ENCODE results near the gene VEGFB.
"Not testable (repeated sequence)": the region's sequence is repeated elsewhere in the genome, so short reads cannot be mapped to it uniquely, and the experiment has no call there.

The VEGFB gene

DNA sequence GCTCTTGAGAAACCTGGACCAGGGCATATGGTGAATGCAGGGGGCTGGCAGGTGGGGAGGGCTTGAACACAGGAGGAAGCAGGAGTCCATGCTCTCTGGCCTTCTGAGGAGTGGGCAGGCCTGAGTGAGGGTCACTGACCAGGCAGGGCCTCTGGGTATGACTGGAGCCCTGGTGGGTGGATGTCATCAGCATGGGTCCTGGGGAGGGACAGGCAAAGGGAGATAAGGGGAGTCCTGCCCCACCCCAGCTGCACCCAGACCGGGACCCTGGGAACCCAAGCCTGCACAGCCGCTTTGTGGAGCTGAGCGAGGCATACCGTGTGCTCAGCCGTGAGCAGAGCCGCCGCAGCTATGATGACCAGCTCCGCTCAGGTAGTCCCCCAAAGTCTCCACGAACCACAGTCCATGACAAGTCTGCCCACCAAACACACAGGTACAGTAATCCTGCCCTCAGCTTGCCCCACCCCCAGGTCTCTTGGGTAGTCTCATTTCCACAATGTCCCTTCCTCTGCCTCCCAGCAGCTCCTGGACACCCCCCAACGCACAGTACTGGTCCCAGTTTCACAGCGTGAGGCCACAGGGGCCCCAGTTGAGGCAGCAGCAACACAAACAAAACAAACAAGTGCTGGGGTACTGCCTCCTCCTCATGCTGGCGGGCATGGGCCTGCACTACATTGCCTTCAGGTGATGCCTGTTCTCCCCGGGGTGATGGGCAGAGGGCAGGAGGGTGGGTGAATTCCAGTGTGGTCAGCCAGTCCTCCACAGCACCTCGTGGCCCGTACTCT lies 2.0 kb upstream of the VEGFB start:
- DNase-seq (ENCODE audit: low spot score) = no peak

DNA sequence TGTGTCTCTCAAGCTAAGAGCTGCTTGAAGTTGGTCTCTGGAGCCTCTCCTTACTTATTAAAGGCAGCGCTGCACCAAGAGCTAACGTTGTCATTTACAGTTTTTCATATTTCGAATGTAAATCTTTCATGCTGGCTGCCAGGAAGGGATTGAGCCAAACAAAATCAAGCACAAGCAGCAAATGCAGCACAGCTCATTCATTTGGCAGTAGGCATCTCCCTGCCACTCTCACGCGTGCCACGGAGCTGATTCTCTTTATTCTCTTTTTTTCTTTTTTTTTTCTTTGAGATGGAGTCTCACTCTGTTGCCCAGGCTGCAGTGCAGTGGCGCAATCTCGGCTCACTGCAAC lies 1.4 kb upstream of the VEGFB start:
- no peak for DNase-seq (ENCODE audit: low spot score)

DNA sequence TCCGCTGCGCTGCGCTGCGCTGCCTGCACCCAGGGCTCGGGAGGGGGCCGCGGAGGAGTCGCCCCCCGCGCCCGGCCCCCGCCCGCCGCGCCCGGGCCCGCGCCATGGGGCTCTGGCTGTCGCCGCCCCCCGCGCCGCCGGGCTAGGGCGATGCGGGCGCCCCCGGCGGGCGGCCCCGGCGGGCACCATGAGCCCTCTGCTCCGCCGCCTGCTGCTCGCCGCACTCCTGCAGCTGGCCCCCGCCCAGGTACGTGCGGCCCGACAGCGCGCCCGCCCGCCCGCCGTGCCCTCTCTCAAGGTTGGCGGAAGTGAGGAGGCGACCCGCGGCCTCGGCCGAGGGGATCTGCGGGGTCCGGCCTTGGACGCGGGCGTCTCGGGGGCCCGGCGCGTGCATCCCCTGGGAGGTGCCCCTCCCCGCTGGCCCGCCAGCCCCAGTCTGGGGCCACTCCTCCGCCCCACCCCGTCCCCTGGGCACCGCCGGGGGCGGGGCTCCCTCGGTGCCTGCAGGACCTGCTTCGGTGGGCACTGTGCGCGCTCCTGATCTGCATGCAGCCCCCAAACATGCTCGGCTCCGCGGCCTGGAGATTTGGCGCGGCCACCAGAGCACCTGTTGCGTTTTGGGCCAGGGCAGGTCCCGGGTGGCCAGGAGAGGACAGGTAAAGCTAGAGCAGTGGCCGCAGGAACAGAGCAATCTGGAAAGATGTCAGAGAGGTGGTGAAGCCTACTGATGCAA lies 429 bp downstream of the VEGFB start:
- DNase-seq (ENCODE audit: low spot score) = no peak

DNA sequence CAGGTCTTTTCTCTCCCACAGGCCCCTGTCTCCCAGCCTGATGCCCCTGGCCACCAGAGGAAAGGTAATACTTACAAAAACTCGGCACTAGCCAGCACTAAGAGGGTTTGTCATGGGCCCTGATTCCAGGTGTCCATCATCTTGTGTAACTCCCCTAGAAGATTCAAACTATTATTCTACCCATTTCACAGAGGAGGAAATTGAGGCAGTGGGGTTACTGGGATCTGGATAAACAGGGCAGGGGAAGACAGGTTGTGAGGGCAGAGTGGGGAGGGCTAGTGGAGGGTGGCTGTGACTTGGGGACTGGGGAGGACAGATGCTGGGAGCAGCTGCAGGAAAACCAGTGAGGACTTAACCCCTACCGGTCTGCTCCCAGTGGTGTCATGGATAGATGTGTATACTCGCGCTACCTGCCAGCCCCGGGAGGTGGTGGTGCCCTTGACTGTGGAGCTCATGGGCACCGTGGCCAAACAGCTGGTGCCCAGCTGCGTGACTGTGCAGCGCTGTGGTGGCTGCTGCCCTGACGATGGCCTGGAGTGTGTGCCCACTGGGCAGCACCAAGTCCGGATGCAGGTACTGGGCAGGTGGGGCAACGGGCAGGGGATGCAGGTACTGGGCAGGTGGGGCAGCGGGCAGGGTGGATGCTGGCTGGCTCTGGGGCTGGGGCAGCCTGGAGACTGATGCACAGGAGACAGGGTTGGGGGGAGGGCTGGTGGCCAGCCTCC lies 1.2 kb downstream of the VEGFB start:
- no peak for DNase-seq (ENCODE audit: low spot score)

DNA sequence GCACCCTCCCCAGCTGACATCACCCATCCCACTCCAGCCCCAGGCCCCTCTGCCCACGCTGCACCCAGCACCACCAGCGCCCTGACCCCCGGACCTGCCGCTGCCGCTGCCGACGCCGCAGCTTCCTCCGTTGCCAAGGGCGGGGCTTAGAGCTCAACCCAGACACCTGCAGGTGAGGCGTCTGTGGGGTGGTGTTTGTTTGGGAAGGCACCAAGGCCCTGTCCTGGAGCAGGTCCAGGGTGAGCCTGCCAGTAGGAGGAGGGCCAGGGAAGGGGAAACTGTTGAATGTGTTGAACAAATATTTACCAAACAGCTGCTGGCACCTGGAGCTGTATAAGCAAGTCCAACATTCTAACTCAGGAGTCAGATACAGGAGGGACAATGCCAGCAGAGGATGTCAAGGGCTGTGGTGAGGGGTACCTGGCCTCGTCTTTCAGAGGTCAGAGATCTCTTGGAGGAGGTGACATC lies 3.1 kb downstream of the VEGFB start:
- DNase-seq (ENCODE audit: low spot score) = no peak

DNA sequence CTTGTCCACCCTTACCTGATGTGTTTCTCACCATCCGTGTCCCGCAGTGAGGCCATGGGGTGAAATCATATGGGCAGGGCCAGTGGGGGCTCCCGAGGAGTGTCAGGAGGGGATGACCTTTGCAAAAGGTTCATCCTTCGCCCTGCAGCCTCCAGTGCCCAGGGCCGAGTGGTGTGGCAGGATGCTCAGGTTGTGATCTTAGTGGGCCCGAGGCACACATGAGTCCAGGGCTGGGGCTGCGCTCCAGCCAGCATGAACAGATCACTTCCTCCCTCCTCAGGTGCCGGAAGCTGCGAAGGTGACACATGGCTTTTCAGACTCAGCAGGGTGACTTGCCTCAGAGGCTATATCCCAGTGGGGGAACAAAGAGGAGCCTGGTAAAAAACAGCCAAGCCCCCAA lies 3.7 kb downstream of the VEGFB start:
- DNase-seq (ENCODE audit: low spot score) = no peak

DNA sequence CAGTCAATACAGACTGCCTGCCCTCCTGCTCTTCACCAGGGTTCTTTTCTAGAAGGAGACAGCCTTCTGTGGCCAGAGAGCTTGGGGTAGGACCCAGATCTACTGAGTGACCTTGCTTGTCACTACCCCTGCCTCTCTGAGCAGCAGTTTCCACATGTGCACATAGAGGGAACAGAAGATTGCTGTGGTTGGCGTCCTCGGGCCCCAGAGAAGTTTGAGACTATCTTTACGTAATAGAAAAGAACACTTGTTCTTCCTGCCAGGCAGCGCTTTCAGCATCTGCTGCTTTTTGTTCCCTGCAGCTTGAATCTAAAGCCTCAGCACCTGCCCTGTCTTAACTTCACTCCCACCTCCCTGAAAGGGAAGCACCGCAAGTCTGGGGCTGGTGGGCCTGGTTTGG lies 4.6 kb downstream of the VEGFB start:
- DNase-seq (ENCODE audit: low spot score) = peak; percentile 42

DNA sequence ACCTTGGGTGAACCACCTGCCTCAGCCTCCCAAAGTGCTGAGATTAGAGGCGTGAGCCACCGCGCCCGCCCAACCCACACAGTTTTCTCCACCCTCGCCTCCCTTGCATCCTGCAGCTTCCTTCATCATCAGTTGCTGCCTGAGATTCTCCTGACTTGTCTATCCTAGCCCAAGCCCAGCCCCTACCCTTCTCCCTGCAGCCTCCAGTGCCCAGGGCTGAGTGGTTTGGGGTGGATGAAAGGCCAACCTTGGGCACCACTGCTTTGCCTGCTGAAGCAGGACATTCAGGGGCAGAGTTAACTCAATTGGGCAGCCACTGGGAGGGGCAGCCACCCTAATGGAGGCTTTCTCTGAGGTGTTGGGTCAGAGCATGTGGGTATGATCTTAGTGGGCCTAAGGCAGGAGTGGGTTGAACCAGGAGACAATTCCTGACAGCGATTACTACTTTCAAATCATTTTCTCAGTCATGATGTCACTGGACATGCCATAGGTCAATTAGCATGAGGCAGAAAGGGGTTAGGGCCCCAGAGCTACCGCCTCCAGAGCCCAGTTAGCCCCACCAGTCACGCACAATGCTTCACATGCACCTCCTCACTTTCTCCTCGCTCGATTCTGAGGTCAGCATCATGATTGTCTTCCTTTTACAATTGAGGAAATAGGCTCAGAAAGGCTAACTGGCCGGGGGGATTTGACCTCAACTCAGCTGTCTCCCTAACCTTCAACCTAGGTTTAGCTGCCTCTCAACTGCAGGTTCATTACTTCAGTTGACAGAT lies 5.5 kb downstream of the VEGFB start:
- peak; percentile 71 for DNase-seq (ENCODE audit: low spot score)

DNA sequence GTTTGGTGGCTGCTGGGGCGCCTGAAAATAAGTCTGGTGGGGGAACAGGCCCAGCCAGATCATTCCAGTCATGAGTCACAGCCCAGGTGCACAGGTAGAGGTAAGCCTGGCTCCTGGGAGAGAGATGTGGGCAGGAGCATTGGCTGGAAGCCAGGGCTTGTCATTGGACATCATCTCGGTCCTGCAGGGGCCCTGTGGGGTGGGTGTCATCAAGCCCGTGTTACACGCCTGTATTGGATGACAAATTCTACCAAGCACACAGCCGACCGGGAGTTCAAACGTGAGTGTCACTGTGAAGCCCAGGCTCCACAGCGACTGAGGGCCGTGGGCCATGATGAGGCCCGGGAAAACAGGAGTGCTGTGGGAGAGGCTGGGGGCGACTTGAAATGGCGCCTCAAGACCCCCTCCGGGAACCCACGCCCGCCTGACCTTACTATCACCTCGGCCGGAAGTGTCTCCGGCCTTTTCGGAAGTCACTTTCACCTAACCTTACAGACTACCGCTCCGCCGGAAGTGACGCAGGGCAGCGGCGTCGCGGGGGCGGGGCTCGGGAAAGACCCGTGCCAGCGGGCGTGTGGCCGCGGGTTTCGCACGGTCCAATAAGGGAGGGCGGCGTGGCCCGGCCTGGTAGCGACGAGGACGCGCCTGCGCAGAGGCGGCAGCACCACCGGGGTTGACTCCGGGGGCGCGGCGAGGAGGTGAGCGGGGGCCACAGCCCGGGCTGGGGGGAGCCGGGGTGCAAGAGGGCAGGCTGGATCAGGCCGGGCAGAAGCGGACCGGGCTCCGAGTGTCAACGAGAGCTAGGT lies 6.3 kb downstream of the VEGFB start, which contains the start of gene FKBP2:
TSS of gene FKBP2 (plus strand) at position 661 of the 806 bp plus-strand sequence. CDS start 1,293 bp downstream, outside the sequence.
- peak; percentile 97 for DNase-seq (ENCODE audit: low spot score)

DNA sequence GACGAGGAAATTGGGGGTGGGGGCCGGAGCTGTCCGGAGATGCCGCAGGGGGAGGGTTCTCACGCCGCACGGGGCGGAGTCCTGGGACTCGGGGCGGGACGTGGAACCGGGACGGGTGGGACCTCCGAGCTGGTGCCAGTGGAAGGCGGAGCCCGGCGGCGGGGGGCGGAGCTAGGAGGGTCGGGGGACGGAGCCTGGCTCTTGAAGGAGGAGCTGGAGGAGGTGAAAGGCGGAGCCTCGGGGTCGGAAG lies 6.8 kb downstream of the VEGFB start:
- DNase-seq (ENCODE audit: low spot score) = peak; percentile 100

DNA sequence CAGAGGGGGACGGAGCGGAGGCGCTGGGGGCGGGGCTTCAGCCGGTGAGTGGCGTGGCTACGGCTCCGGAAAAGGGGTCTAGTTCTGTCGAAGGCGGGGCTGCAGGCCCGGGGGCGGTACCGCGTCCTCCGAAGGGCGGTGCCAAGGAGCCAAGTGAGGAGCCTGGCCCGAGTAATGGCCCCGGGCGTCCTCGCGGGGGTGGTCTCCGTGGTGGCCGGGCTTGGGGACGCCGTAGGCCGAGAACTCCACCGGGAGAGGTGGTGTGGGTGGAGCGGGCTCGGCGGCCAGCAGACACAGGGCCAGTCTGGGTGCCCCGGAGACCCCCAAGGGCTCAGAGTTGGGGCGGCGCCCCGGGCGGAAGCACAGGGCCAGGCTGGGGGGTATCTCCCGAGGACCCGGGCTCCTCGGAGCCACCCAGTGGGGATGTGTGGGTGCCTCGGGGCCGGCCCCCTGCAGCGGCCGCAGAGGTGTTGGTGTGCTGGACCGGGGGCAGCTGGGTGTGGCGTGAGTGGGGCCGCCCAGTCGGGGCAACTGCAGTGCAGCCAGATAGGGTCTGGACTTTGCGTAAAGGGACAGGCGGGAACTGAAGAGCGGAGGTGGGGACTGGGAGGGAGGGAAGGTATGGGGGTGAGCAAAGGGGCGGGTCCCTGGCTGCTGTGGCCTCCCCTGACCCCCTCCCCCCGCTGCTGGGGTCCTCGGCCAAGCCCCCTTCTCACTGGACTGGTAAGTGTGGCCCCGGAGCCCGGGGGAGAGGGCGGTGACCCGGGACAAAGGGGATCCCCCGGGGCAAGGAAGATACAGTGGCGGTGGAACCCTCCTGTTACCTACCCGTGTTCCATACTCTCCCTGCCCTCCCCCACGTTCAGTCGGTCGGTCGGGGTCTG lies 7.3 kb downstream of the VEGFB start:
- no peak for DNase-seq (ENCODE audit: low spot score)

DNA sequence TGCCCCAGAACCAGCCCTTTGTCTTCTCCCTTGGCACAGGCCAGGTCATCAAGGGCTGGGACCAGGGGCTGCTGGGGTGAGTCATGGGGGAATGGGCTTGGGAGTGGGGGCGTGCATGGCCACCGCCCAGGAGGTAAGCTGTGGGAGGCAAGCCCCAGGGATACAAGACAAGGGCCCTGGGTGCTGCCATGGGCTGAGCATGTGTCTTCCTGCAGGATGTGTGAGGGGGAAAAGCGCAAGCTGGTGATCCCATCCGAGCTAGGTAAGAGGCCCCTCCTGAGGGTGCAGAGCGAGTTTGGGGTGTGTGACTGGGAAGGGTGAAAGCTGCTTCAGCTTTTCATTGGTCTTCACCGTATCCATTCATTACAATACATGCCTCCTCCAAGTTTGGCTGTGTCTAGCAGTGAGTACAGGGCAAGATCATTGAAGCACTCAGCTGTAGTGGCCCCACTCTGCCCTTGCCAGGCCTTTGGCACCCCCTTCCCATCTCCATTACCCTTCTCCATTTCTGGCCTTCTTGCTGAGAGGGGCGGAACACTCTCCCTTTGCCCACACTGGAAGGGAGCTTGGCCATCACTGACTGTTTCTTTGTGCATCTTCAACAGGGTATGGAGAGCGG lies 9.0 kb downstream of the VEGFB start:
- DNase-seq (ENCODE audit: low spot score) = no peak

DNA sequence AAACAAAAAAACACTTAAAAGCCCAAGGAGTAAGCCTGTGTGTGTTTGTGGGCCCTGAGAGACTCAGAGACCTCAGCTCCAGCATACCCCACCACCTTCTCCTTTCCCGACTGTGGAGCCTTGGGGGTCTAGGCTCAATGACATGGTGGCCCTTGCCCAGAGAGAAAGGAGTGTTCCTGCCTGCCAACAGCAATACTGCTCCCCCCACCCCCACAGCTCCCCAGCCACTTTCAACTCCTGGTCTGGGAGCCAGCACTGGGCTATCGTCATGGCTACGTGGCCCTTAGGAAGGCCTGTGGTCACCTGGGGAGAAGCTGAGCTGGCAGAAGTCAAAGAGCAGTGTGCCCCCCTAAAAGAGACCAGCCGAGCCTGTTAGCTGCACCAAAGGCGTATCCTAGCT lies 9.7 kb downstream of the VEGFB start:
- no peak for DNase-seq (ENCODE audit: low spot score)

DNA sequence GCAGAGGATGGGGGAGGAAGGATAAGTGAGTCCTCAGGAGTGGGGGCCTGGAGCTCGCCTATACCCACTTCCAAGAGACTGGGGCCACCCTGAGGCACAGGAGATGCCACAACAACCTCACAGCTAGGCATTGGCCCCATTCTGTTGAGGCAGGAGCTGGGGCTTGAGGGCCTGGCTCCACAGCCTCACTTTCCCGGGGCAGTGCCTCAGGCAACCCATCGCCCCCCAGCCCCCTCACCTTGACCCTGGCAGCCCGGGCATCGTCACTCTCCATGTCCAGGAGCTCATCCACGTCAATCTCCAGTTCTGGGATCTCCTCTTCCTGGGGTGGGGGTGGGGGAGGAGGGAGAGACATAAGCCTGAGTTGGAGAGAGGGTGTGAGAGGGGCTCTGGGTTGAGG lies 10.6 kb downstream of the VEGFB start:
- DNase-seq (ENCODE audit: low spot score) = no peak

DNA sequence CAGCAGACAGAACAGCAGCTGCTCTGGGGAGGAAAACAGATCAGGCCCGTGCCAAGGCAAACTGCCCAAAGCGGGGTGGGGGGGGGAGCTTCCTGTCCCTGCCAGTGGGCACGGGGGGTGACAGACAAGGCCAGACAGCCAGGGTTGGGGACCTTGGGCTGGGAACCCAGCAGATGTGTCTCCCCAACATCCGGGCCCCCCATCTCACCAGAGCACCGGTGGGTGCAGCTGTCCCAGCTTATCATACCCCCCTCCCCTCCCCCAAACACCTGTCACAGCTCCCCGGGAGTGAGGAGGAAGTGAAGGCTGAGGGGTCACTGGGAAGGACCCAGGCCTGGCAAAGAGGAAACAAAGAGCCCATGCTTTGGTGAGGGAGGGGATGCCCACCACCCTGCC lies 11.0 kb downstream of the VEGFB start:
- DNase-seq (ENCODE audit: low spot score) = no peak

DNA sequence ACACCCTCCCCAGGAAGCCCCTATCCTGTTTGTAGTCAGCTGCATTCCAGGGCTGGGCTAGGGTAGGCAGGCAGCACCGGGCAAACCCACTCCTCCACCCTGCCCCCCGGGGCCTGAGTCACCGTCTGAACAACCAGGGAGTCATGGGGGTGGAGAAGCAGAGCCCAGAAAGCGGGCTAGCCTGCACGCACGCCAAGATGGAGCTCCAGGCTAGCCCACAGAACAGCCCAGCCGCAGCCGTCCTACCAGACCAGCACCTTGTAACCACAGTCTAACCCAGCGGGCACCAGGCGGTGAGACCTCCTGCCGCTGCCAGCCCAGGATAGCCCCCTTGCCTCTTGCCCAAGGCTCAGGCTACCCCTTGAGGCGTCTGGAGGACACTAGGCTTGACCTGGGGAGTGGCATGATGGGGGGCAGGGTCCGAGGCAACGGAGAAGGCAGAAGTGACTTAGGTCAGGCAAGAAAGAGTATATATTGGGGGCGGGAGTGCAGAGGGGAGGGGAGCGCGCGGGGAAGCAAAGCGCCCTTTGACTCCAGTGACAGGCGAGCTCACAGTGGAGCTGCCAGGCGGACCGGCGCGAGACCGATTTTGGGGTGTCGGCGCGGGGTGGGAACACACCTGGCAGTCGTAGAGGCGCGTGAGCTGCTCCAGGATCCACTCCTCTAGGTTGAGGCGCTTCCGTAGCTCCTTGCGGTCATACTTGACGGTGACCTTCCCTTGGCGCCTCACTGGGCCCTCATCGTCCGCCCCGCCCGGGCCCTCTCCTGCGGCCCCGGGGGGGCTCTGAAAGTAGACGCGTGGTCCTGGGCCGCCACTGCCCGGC lies 11.6 kb downstream of the VEGFB start:
- DNase-seq (ENCODE audit: low spot score) = no peak

DNA sequence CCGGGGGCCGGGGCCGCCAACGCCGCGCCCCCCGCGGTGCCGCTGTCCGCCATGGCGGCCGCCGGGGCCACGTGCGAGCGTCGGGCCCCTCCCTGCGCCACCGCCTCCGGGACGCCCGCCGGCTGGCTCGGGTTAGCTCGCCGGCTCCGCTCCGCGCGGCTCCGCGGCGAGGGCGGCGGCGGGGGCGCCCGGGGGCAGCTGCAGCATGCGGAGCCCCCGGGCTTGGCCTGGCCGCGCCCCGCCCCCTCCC lies 12.2 kb downstream of the VEGFB start:
- not testable (repeated sequence) for DNase-seq (ENCODE audit: low spot score)

DNA sequence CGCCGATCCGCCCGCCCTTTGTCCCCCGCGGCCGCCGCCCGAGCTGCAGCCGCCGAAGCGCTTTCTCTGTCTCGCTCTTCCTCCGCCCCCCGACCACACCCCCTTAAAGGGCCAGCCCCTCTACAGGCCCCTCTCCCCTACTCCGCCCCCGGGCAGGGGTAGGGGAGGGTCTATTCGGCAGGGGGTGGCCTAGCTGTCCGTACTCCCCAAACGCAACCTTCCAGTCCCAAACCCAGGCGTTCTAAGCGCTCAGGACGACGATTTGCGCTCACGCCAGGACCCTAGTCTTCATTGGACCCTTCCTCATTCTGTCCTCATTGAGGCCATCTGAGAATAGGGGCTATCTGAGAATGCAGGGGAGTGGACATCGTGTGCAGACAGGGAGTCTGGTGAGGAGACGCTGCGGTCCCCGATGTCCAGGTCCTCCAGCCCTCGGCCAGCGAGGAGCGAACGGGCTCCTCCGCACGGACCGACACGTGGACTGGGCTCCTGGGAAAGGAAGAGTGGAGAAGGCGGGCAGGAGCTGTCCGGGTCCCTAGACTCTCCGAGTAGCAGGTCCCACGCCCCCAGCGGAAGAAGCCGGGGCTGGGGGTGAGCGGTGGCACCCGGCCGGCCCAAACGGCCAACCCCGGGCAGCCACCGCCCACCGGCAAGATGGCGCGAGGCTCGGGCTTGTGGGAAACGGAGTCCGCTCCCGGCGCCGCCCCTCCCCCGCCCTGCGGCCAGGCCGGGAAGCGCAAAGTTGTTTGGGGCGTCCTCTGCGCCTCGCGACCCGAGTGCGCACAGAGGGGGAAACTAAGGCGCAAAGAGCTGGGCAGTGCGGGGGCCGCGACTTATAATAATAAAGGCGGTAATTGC lies 12.7 kb downstream of the VEGFB start, which contains the start of gene PPP1R14B:
TSS of gene PPP1R14B (minus strand) at position 73 of the 858 bp plus-strand sequence. CDS start 270 bp downstream, outside the sequence.
- DNase-seq (ENCODE audit: low spot score) = peak; percentile 88
